HCT116 (cell line): Measurements from ENCODE around the gene ZNF560. TPM values are rescaled to one million over a fixed set of nuclear protein-coding genes. Genes with fewer than 3 reads are reported as not detected.

Source experiments
- ATAC-seq: fragments of 200-7000 bp; cut with Tn5 transposase; 2 replicates; pipeline ENCODE4 v1.9.1; 2020; ENCODE audit warnings: mild to moderate bottlenecking, moderate library complexity
- BruUV-seq: library from RNA; stranded (reverse); fragments of 400-500 nt; replicated peaks from 2 replicates; lab custom pipeline; 2021; lab: Mats Ljungman, UMichigan
- CTCF ChIA-PET: fragments of 300-600 bp; sonication (Branson Sonifier 250); formaldehyde crosslinking; loops from one replicate; lab custom pipeline; 2021; ENCODE audit warnings: antibody characterized with exemption; lab: Charles Lee
- POLR2A ChIA-PET: fragments of 300-600, 350-600 bp; sonication (Branson Sonifier 250); formaldehyde crosslinking; loops from one replicate; lab custom pipeline; 2021; ENCODE audit warnings: antibody characterized with exemption; lab: Charles Lee
- RAD21 ChIA-PET, 2 experiments: fragments of 300-600 bp; sonication (Branson Sonifier 250); formaldehyde crosslinking; loops; one replicate each; lab custom pipeline; 2023; ENCODE audit warnings: low total read pairs in 2 of 2; ENCODE audit not compliant: uncharacterized antibody in 2 of 2, unreplicated experiment in 2 of 2, low non-redundant PET in 1 of 2; lab: Charles Lee
- DNase-seq: peaks from one replicate; pipeline ENCODE4 v3.0.0-alpha.2; 2010; ENCODE audit warnings: low read depth, low spot score
- H2AFZ ChIP-seq: fragments of 200-600 bp; shearing (Covaris generic), sonication (generic); 2 replicates; pipeline ENCODE4 v1.6.1; 2017; ENCODE audit warnings: low read depth, mixed run types, mixed read lengths, antibody characterized with exemption, low read length; ENCODE audit not compliant: poor library complexity, severe bottlenecking
- H3K27ac ChIP-seq: 2 replicates; pipeline ENCODE4 v1.5.1; 2012; ENCODE audit warnings: low read depth, low read length
- H3K27me3 ChIP-seq: fragments of 200-600 bp; sonication (generic); 2 replicates; pipeline ENCODE4 v1.6.1; 2016; ENCODE audit warnings: mixed run types, low read length, mixed read lengths; ENCODE audit not compliant: insufficient read depth
- H3K36me3 ChIP-seq, 2 experiments: fragments of 200-500 bp in 1 of 2; fragments of 200-600 bp in 1 of 2; sonication (Bioruptor generic) in 1 of 2; sonication (generic) in 1 of 2; 2 replicates each; pipeline versions ENCODE4 v1.5.1 to v1.6.1; 2014 to 2016; ENCODE audit warnings: low read length in 2 of 2, inconsistent platforms in 1 of 2, mixed read lengths in 1 of 2, mixed run types in 1 of 2; ENCODE audit not compliant: insufficient read depth in 2 of 2, control insufficient read depth in 1 of 2
- H3K4me1 ChIP-seq, 2 experiments: fragments of 200-600 bp in 1 of 2; sonication (generic) in 1 of 2; 2 replicates each; pipeline versions ENCODE4 v1.5.1 to v1.6.1; 2012 to 2017; ENCODE audit warnings: low read length in 2 of 2, inconsistent platforms in 1 of 2, mild to moderate bottlenecking in 1 of 2, mixed read lengths in 1 of 2, mixed run types in 1 of 2, moderate library complexity in 1 of 2; ENCODE audit not compliant: insufficient read depth in 2 of 2, control insufficient read depth in 1 of 2
- H3K4me2 ChIP-seq: fragments of 200-600 bp; sonication (generic); 2 replicates; pipeline ENCODE4 v1.6.1; 2017; ENCODE audit warnings: mixed run types, low read length, mixed read lengths
- H3K4me3 ChIP-seq, 2 experiments: fragments of 200-600 bp in 1 of 2; sonication (generic) in 1 of 2; replicated peaks in 1 of 2; 2 replicates each; pipeline ENCODE4 v1.5.1; 2011 to 2016; ENCODE audit warnings: low read length in 2 of 2, control low read depth in 1 of 2, low read depth in 1 of 2, mild to moderate bottlenecking in 1 of 2, mixed read lengths in 1 of 2, mixed run types in 1 of 2
- H3K79me2 ChIP-seq: fragments of 200-600 bp; sonication (generic); 2 replicates; pipeline ENCODE4 v1.6.1; 2017; ENCODE audit warnings: mild to moderate bottlenecking, mixed run types, low read length, moderate library complexity, mixed read lengths; ENCODE audit not compliant: insufficient read depth
- H3K9ac ChIP-seq: fragments of 200-600 bp; sonication (generic); 2 replicates; pipeline ENCODE4 v1.6.1; 2016; ENCODE audit warnings: low read length, mixed read lengths
- H3K9me2 ChIP-seq: fragments of 200-600 bp; sonication (generic), shearing (Covaris generic); 2 replicates; pipeline ENCODE4 v1.6.1; 2017; ENCODE audit warnings: mixed run types, mild to moderate bottlenecking, moderate library complexity; ENCODE audit not compliant: insufficient read depth
- H3K9me3 ChIP-seq, 2 experiments: fragments of 200-500 bp in 1 of 2; fragments of 200-600 bp in 1 of 2; sonication (Bioruptor generic) in 1 of 2; sonication (generic) in 1 of 2; 2 replicates each; pipeline ENCODE4 v1.6.1; 2014 to 2017; ENCODE audit warnings: low read length in 2 of 2, mixed read lengths in 2 of 2, inconsistent platforms in 1 of 2, low read depth in 1 of 2, mild to moderate bottlenecking in 1 of 2, mixed run types in 1 of 2, moderate library complexity in 1 of 2; ENCODE audit not compliant: control insufficient read depth in 1 of 2, insufficient read depth in 1 of 2
- H4K20me1 ChIP-seq: fragments of 200-600 bp; sonication (generic), shearing (Covaris generic); 2 replicates; pipeline ENCODE4 v1.6.1; 2017; ENCODE audit warnings: mixed run types, mild to moderate bottlenecking, moderate library complexity; ENCODE audit not compliant: insufficient read depth
- ELF1 ChIP-seq: IDR thresholded peaks from 2 replicates; pipeline ENCODE4 v1.6.1; 2012; ENCODE audit warnings: low read depth, borderline replicate concordance
- POLR2AphosphoS5 ChIP-seq: IDR thresholded peaks from 2 replicates; pipeline ENCODE4 v1.6.1; 2011; ENCODE audit warnings: mild to moderate bottlenecking, low read depth, low read length, moderate library complexity
- YY1 ChIP-seq: IDR thresholded peaks from 2 replicates; pipeline ENCODE4 v1.6.1; 2011; ENCODE audit warnings: low read length, low read depth, moderate library complexity, mild to moderate bottlenecking; ENCODE audit not compliant: insufficient replicate concordance; ENCODE audit errors: extremely low read depth
- ZFX ChIP-seq: fragments of 450-650 bp; IDR thresholded peaks from 2 replicates; pipeline ENCODE4 v1.6.1; 2017
- ZNF274 ChIP-seq: fragments of 200-500 bp; sonication (Bioruptor generic); IDR thresholded peaks from 2 replicates; pipeline ENCODE4 v1.6.1; 2014; ENCODE audit warnings: mild to moderate bottlenecking, low read depth, low read length, inconsistent platforms
- intact Hi-C: fragments of 100-400 bp; cut with micrococcal nuclease; formaldehyde crosslinking; loops from 2 replicates; pipeline ENCODE4 v1.10.0; 2022
- total RNA-seq: library from RNA; stranded (reverse); gene quantifications from one replicate; pipeline ENCODE4 v1.2.1, GENCODE V29; 2021; ENCODE audit not compliant: unreplicated experiment
- TF ChIP-seq, protein P1 (sequence below): IDR thresholded peaks from 2 replicates; pipeline ENCODE4 v1.6.1; 2012

The ZNF560 gene
- total RNA-seq, 1 experiment from 2014 or later, result not detected

DNA sequence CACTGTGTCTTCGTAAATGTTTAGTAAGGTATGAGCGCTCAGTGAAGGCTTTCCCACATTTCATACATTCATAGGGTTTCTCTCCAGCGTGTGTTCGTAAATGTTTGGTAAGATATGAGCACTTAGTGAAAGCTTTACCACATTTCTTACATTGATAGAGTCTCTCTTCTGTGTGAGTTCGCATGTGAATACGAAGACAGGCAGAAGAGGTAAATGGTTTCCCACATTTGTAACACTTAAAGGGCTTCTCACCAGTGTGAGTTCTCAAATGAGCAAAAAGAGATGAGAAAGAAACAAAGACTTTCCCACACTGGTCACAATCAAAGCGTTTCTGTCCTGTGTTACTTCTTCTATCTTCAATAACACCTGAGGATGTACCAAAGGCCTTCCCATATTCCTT is 31.3 kb downstream of the ZNF560 start:
- BruUV-seq, result no TSS peak
- TF ChIP-seq ZNF274 (peak; percentile 64), ZFX (no peak)
- Histone ChIP-seq H3K79me2 (no peaks in the 10 kb centered on the region), H3K9ac (no peak overlapping the region), H4K20me1 (no peaks in the 10 kb centered on the region), H3K27ac (no peak overlapping the region), H3K4me1 (no peaks in the 10 kb centered on the region), H3K36me3 (no peaks in the 10 kb centered on the region), H3K9me2 (no peaks in the 10 kb centered on the region), H2AFZ (no peak overlapping the region), H3K27me3 (no peaks in the 10 kb centered on the region), H3K9me3 (peaks cover 16 to 20% of the 10 kb centered on the region in 2 experiments; a peak in 2 of 4 replicates), H3K4me3 (no peak overlapping the region), H3K4me2 (no peak overlapping the region)
- RAD21 ChIA-PET, result no interaction called here
- no peak for ATAC-seq
- CTCF ChIA-PET, result no interaction called here
- POLR2A ChIA-PET, result no interaction called here
- intact Hi-C loops, result no loop called here
- no peak for DNase-seq

DNA sequence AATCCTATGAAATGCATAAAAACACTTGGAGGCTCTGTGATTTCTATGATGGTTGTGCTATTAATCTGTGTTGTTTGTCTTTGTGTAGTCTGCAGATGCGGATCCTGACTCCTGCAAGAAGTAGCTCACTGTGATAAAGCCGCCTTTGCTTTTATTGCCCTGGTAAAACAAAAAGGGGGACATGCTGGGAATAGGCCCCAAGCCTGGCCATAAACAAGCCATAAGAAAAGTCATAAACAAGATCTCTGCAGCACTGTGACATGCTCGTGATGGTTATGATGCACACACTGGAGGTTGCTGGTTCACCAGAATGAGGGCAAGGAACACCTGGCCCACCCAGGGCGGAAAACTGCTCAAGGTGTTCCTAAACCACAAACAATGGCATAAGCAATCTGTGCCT is 36.5 kb downstream of the ZNF560 start:
- TF ChIP-seq POLR2AphosphoS5, result no peak
- TF ChIP-seq, protein P1, sequence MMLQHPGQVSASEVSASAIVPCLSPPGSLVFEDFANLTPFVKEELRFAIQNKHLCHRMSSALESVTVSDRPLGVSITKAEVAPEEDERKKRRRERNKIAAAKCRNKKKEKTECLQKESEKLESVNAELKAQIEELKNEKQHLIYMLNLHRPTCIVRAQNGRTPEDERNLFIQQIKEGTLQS, result no peak
- no peak for TF ChIP-seq YY1
- TF ChIP-seq ELF1, result no peak
- no peak overlapping the region for H2AFZ ChIP-seq
- no peak overlapping the region for H3K4me2 ChIP-seq
- H4K20me1 ChIP-seq, result no peaks in the 10 kb centered on the region
- ChIA-PET CTCF (no interaction called here), RAD21 (no interaction called here), POLR2A (no interaction called here)
- no peak for ATAC-seq
- H3K36me3 ChIP-seq, result no peaks in the 10 kb centered on the region
- no peaks in the 10 kb centered on the region for H3K27me3 ChIP-seq
- H3K79me2 ChIP-seq, result no peaks in the 10 kb centered on the region
- H3K27ac ChIP-seq, result no peak overlapping the region
- intact Hi-C loops, result no loop called here
- no TSS peak for BruUV-seq
- no peak for DNase-seq
- no peaks in the 10 kb centered on the region for H3K9me2 ChIP-seq
- no peaks in the 10 kb centered on the region for H3K4me1 ChIP-seq
- H3K9ac ChIP-seq, result no peak overlapping the region
- H3K9me3 ChIP-seq, result peaks cover 6 to 16% of the 10 kb centered on the region in 2 experiments; a peak in 2 of 4 replicates
- no peak overlapping the region for H3K4me3 ChIP-seq
